ENCODE data around the gene NLRC5. TPM values are rescaled to one million over a fixed set of nuclear protein-coding genes. Genes with fewer than 3 reads are reported as not detected.
"Not testable (repeated sequence)": the region's sequence is repeated elsewhere in the genome, so short reads cannot be mapped to it uniquely, and the experiment has no call there.

The NLRC5 gene
- total RNA-seq, 1 donor from 2014 or later: not detected

DNA sequence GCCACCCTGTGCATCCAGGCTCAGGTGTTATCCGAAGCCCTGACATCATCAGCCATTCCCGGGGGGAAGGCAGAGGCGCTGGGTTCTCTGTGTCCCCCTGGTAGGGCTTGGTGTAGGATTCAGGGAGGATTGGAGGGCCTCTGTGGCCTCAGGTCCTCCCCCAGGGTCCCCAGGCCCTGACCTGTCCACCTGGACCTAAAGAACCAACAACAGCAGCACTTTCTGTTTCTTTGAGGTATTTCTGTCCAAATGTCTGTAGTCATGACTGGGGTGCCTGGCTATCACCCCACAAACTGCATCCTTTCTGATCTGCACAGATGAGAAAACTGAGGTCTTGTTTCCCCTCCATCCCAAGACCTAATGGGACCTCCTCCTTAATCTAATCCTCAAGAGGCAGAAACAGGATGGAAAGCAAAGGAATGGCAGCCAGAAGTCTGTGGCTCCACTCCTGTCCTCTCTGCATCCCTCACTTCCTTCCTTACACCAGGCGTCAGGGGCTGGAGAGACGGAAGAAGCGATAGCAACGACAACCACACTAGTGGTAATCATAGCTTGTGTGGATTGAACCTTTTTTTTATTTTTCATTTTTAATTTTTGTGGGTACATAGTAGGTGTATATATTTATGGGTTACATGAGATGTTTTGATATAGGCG is 11.8 kb downstream of the NLRC5 start:
- Histone ChIP-seq H3K9me3 (ENCODE audit: low read depth) (no peaks in the 10 kb centered on the region), H2AFZ (replicated peaks) (no peak overlapping the region), H3K4me3 (no peak overlapping the region), H3F3A (ENCODE audit: low read depth) (no peaks in the 10 kb centered on the region), H3K9ac (no peak overlapping the region), H4K20me1 (ENCODE audit: low read depth) (no peaks in the 10 kb centered on the region), H3K27ac (no peak overlapping the region), H3K27me3 (no peaks in the 10 kb centered on the region), H3K4me2 (no peak overlapping the region), H3K79me2 (ENCODE audit: low read depth) (no peaks in the 10 kb centered on the region), H3K4me1 (peaks cover 9% of the 10 kb centered on the region), H3K36me3 (no peaks in the 10 kb centered on the region)
- no peak overlapping the region for H3K27ac Mint-ChIP-seq
- H3K9me3 Mint-ChIP-seq: no peaks in the 10 kb centered on the region
- DNase-seq (ENCODE audit: low spot score): no peak
- peaks cover 13% of the 10 kb centered on the region for H3K27me3 Mint-ChIP-seq (ENCODE audit: insufficient read depth, low read depth)
- peaks cover 7% of the 10 kb centered on the region for H3K4me1 Mint-ChIP-seq
- H3K4me3 Mint-ChIP-seq: no peak overlapping the region
- TF ChIP-seq CTCF (IDR thresholded peaks at IDR 0.05): no peak
- no peaks in the 10 kb centered on the region for H3K36me3 Mint-ChIP-seq

GRCh38 chr16:57003439-57004386 is 14.4 kb downstream of the NLRC5 start:
- TF ChIP-seq EZH2phosphoT487 (IDR thresholded peaks at IDR 0.05): no peak
- no peak for TF ChIP-seq CTCF (IDR thresholded peaks at IDR 0.05)
- TF ChIP-seq EZH2 (IDR thresholded peaks at IDR 0.05): no peak
- Histone ChIP-seq H3K27ac (no peak overlapping the region), H3F3A (ENCODE audit: low read depth) (no peaks in the 10 kb centered on the region), H3K27me3 (no peaks in the 10 kb centered on the region), H3K4me2 (no peak overlapping the region), H3K36me3 (no peaks in the 10 kb centered on the region), H2AFZ (replicated peaks) (peak overlapping the region; percentile 42), H3K9me3 (ENCODE audit: low read depth) (no peaks in the 10 kb centered on the region), H3K4me3 (no peak overlapping the region), H3K9ac (no peak overlapping the region), H3K79me2 (ENCODE audit: low read depth) (no peaks in the 10 kb centered on the region), H3K4me1 (peaks cover 6% of the 10 kb centered on the region), H4K20me1 (ENCODE audit: low read depth) (no peaks in the 10 kb centered on the region)
- peak overlapping the region; percentile 8 for H3K27ac Mint-ChIP-seq
- H3K4me1 Mint-ChIP-seq: peaks cover 7% of the 10 kb centered on the region
- peaks cover 10% of the 10 kb centered on the region for H3K27me3 Mint-ChIP-seq (ENCODE audit: insufficient read depth, low read depth)
- H3K9me3 Mint-ChIP-seq: no peaks in the 10 kb centered on the region
- H3K4me3 Mint-ChIP-seq: no peak overlapping the region
- H3K36me3 Mint-ChIP-seq: no peaks in the 10 kb centered on the region
- no peak for DNase-seq (ENCODE audit: low spot score)

GRCh38 chr16:57004387-57005250 is 15.3 kb downstream of the NLRC5 start:
- Mint-ChIP-seq H3K4me1 (peaks cover 2% of the 10 kb centered on the region), H3K9me3 (no peaks in the 10 kb centered on the region), H3K27me3 (ENCODE audit: insufficient read depth, low read depth) (peaks cover 10% of the 10 kb centered on the region), H3K27ac (peak overlapping the region; percentile 64), H3K36me3 (no peaks in the 10 kb centered on the region), H3K4me3 (no peak overlapping the region)
- H3K9me3 ChIP-seq (ENCODE audit: low read depth): no peaks in the 10 kb centered on the region
- no peaks in the 10 kb centered on the region for H3K4me1 ChIP-seq
- H3K4me3 ChIP-seq: no peak overlapping the region
- no peaks in the 10 kb centered on the region for H3K79me2 ChIP-seq (ENCODE audit: low read depth)
- H2AFZ ChIP-seq (replicated peaks): peak overlapping the region; percentile 42
- H3F3A ChIP-seq (ENCODE audit: low read depth): no peaks in the 10 kb centered on the region
- H3K27me3 ChIP-seq: no peaks in the 10 kb centered on the region
- no peaks in the 10 kb centered on the region for H3K36me3 ChIP-seq
- H3K4me2 ChIP-seq: no peak overlapping the region
- H3K9ac ChIP-seq: no peak overlapping the region
- TF ChIP-seq CTCF (IDR thresholded peaks at IDR 0.05): no peak
- TF ChIP-seq EZH2phosphoT487 (IDR thresholded peaks at IDR 0.05): no peak
- TF ChIP-seq EZH2 (IDR thresholded peaks at IDR 0.05): no peak
- DNase-seq (ENCODE audit: low spot score): no peak
- no peaks in the 10 kb centered on the region for H4K20me1 ChIP-seq (ENCODE audit: low read depth)
- no peak overlapping the region for H3K27ac ChIP-seq

DNA sequence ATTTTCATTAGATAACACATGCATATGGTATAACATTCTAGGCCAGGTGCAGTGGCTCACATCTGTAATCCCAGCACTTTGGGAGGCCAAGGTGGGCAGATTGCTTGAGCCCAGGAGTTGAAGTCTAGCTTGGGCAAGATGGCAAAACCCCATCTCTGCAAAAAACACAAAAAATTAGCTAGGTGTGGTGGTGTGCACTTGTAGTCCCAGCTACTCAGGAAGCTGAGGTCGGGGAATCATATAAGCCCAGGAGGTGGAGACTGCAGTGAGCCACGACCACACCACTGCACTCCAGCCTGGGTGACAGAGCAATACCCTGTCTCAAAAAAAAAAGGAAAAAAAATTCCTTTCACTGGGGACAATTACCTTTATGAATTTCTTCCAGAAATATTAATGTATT is 16.2 kb downstream of the NLRC5 start:
- H3K27me3 ChIP-seq; H3F3A ChIP-seq (ENCODE audit: low read depth); H3K9me3 Mint-ChIP-seq; H3K4me1 ChIP-seq; H3K79me2 ChIP-seq (ENCODE audit: low read depth); H3K27ac ChIP-seq; H2AFZ ChIP-seq (replicated peaks); DNase-seq (ENCODE audit: low spot score); H3K9me3 ChIP-seq (ENCODE audit: low read depth); H3K36me3 ChIP-seq; H3K4me1 Mint-ChIP-seq; H3K27ac Mint-ChIP-seq; H3K36me3 Mint-ChIP-seq; H3K9ac ChIP-seq; H3K4me3 Mint-ChIP-seq; H4K20me1 ChIP-seq (ENCODE audit: low read depth); H3K4me3 ChIP-seq; H3K4me2 ChIP-seq: not testable (repeated sequence)
- peaks cover 12% of the 10 kb centered on the region for H3K27me3 Mint-ChIP-seq (ENCODE audit: insufficient read depth, low read depth)

Data from neural progenitor cell (in vitro differentiated cells).